Esophagus squamous epithelium (tissue), 5 donors: ENCODE data around the gene ZNG1A. TPM values are rescaled to one million over a fixed set of nuclear protein-coding genes. Genes with fewer than 3 reads are reported as not detected.
"Not testable (repeated sequence)": the region's sequence is repeated elsewhere in the genome, so short reads cannot be mapped to it uniquely, and the experiment has no call there.

Experiments used
- DNase-seq: peaks from one replicate; lab custom pipeline; 2025; lab: John Stamatoyannopoulos, UW
- H3K27ac ChIP-seq, 4 donors: fragments of 200-600 bp; sonication (generic); one replicate each; pipeline ENCODE4 v1.5.1; 2016 to 2019; ENCODE audit warnings: mild to moderate bottlenecking in 1 of 4
- H3K27me3 ChIP-seq, 4 donors: fragments of 200-600 bp; sonication (generic); 1 replicate in 3 of 4; 2 replicates in 1 of 4; pipeline versions ENCODE4 v1.5.1 to v1.6.0; 2017 to 2021; ENCODE audit warnings: antibody characterized with exemption in 1 of 4
- H3K36me3 ChIP-seq, 3 donors: fragments of 200-600 bp; sonication (generic); one replicate each; pipeline ENCODE4 v1.5.1; 2016 to 2019
- H3K4me1 ChIP-seq, 3 donors: fragments of 200-600 bp; sonication (generic); one replicate each; pipeline ENCODE4 v1.5.1; 2017 to 2019
- H3K4me3 ChIP-seq, 4 donors: fragments of 200-600 bp; sonication (generic); 1 replicate in 3 of 4; 2 replicates in 1 of 4; pipeline ENCODE4 v1.5.1; 2016 to 2019; ENCODE audit warnings: mild to moderate bottlenecking in 2 of 4, moderate library complexity in 1 of 4
- H3K9me3 ChIP-seq, 3 donors: fragments of 200-600 bp; sonication (generic); one replicate each; pipeline ENCODE4 v1.5.1; 2016 to 2019
- POLR2A ChIP-seq, 4 donors: fragments of 450-650 bp; IDR thresholded peaks; one replicate each; pipeline ENCODE4 v1.6.1; 2017; ENCODE audit warnings: antibody characterized with exemption in 4 of 4, mild to moderate bottlenecking in 4 of 4, moderate library complexity in 3 of 4
- WGBS, 2 donors: methylation state at CpG; one replicate each; pipeline ENCODE4 v1.1.5; 2018; 5-methylcytosine and 5-hydroxymethylcytosine counted together
- intact Hi-C: fragments of 100-400 bp; cut with DNase I; formaldehyde crosslinking; loops from one replicate; pipeline ENCODE4 v1.15.0; 2022
- total RNA-seq, 4 donors: library from RNA; depleted of rRNA; stranded (reverse); fragments of >200 nt; gene quantifications; one replicate each; pipeline ENCODE4 v1.1.0, GENCODE V29; 2016
- TF ChIP-seq, protein P1 (sequence below), 6 experiments: fragments of 450-650 bp in 4 of 6; fragments of 200-600 bp in 2 of 6; sonication (generic) in 2 of 6; IDR thresholded peaks; one replicate each; pipeline ENCODE4 v1.5.1; 2016 to 2019; ENCODE audit warnings: antibody characterized with exemption in 6 of 6, mild to moderate bottlenecking in 4 of 6, moderate library complexity in 4 of 6
- donor health status: DM: yes; HTN: yes; CAD: no.

The ZNG1A gene
- 10 to 100 TPM; 20.5 to 74.0 (median 38.8) TPM for total RNA-seq

DNA sequence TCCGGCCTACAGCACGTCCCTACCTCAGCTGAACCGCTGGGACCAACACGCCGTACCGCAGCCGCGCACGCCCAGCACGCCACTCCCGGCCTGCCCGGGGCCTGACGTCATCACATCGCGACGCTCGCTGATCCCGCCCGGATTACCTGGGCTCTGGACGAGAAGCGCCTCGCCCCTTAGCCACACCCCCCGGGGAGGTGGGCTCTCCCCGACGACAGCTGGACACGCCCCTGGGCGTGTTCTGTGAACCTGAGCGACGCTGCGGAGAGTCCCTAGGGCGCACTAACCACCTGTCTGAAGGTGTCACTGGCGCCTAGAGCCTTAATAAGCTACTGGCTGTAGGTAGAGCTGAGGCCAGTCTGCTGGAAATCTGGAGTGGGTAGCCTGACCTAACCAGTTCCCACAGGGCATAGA is at the start of gene ZNG1A:
TSS of gene ZNG1A (minus strand) at position 87 of the 414 bp plus-strand sequence. CDS start 87 bp downstream, outside the sequence.
- Histone ChIP-seq H3K4me3 (peak within 1 kb of the TSS; percentile 30 to 53 (median 40)), H3K27ac (peak within 1 kb of the TSS; percentile 58 to 82 (median 77))
- H3K27me3 ChIP-seq, intact Hi-C loops, H3K36me3 ChIP-seq, H3K9me3 ChIP-seq, DNase-seq, H3K4me1 ChIP-seq: not testable (repeated sequence)
- WGBS, 2 donors = no CpG with 5 or more reads among the region's 32 CpGs

- no peak for TF ChIP-seq POLR2A (IDR thresholded peaks at IDR 0.05)
- TF ChIP-seq, protein P1, sequence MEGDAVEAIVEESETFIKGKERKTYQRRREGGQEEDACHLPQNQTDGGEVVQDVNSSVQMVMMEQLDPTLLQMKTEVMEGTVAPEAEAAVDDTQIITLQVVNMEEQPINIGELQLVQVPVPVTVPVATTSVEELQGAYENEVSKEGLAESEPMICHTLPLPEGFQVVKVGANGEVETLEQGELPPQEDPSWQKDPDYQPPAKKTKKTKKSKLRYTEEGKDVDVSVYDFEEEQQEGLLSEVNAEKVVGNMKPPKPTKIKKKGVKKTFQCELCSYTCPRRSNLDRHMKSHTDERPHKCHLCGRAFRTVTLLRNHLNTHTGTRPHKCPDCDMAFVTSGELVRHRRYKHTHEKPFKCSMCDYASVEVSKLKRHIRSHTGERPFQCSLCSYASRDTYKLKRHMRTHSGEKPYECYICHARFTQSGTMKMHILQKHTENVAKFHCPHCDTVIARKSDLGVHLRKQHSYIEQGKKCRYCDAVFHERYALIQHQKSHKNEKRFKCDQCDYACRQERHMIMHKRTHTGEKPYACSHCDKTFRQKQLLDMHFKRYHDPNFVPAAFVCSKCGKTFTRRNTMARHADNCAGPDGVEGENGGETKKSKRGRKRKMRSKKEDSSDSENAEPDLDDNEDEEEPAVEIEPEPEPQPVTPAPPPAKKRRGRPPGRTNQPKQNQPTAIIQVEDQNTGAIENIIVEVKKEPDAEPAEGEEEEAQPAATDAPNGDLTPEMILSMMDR (IDR thresholded peaks at IDR 0.05) = no peak
- H3K9me3 ChIP-seq = no peaks in the 10 kb centered on the region
- no peaks in the 10 kb centered on the region for H3K27me3 ChIP-seq
- DNase-seq = no peak
- H3K27ac ChIP-seq = no peak overlapping the region
- no peaks in the 10 kb centered on the region for H3K36me3 ChIP-seq
- intact Hi-C loops = no loop called here
- no peak overlapping the region for H3K4me3 ChIP-seq
- 63 to 66% methylated on average over 3 of the region's 3 CpGs for WGBS, 2 donors
- peaks cover under 1 to 28% (median 8%) of the 10 kb centered on the region in 3 donors for H3K4me1 ChIP-seq
Measured at GRCh38 chr9:227860-228259, 49.0 kb upstream of the ZNG1A start.

DNA sequence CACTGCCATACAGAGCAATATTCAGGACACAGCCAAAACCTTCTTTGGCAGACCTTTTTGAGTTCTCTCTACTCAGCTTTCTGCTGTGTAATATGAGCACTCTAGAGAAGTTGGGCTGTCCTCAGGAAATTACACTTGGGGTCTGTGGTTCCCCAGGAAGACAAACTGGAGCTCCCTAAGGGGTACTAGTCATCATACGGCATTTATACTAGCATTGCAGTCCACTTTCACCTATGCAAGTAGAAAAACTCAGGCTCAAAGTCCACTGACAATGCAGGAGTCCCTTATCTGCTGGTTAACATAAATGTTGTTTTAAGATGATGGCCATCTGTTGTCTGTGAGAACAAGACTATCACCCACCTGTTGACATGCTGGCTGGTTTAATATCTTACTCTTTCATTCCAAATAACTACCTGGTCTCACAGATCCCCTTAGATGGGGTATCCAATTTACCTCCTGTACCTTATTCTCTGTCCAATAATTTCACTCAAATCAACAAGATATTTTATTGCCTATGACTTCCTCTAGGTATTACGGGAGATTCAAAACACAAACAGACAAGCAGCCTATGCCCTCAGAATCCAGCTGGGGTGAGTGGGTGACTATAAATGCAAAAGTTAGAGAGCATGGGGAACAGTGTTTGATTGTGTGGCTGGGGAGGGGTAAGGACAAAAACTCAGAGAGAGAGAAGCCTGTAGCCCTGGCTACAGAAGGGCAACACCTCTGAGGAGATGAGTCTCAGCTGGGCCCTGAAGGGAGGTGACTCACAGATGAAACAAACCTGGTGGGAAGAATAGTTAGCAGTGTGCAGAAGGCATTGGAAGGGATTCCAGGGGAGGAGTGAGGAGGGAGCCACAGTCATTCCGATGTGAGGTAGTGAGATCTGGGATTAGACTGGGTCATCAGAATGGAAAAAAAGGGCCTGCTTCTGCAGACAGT is 46.0 kb upstream of the ZNG1A start:
- intact Hi-C loops = no loop called here
- H3K9me3 ChIP-seq = no peaks in the 10 kb centered on the region
- 41 to 66% methylated on average over 3 of the region's 3 CpGs for WGBS, 2 donors
- TF ChIP-seq, protein P1 (IDR thresholded peaks at IDR 0.05) = no peak
- H3K36me3 ChIP-seq = no peaks in the 10 kb centered on the region
- peak overlapping the region in 1 of 4 donors; percentile 25 for H3K27ac ChIP-seq
- no peak for DNase-seq
- no peak overlapping the region for H3K4me3 ChIP-seq
- peaks cover 3 to 39% (median 8%) of the 10 kb centered on the region in 3 donors for H3K4me1 ChIP-seq
- no peaks in the 10 kb centered on the region for H3K27me3 ChIP-seq

- H3K27me3 ChIP-seq = no peaks in the 10 kb centered on the region
- DNase-seq = no peak
- 60 to 67% methylated on average over 5 of the region's 5 CpGs for WGBS, 2 donors
Measured at GRCh38 chr9:224026-224425, 45.2 kb upstream of the ZNG1A start.

DNA sequence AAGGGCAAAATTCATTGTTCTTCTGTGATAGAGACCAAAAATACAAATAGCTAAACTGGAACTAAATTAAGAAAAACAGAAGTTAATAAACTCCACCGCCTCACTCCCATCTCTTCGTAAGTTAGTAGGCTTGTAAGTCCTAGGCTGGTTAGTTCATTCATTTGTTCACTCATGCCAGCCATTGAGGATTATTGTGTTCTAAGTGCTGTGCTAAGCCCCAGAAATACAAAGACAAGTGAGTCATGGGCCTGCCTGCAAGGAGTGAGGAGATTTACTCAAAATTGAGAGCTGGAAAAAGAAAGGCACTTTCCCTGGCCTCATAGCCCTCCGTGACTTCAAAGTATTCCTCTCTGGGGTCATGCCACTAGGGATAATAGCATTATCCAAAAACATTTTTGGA is 44.3 kb upstream of the ZNG1A start:
- intact Hi-C loops = no loop called here
- H3K27ac ChIP-seq = peak overlapping the region in 2 of 4 donors; percentile 9 to 42
- H3K4me1 ChIP-seq = peaks cover 3 to 39% (median 8%) of the 10 kb centered on the region in 3 donors
- no peak for DNase-seq
- H3K27me3 ChIP-seq = no peaks in the 10 kb centered on the region
- H3K4me3 ChIP-seq = no peak overlapping the region
- H3K9me3 ChIP-seq = no peaks in the 10 kb centered on the region
- 61 to 64% methylated on average over 3 of the region's 3 CpGs for WGBS, 2 donors
- no peak for TF ChIP-seq POLR2A (IDR thresholded peaks at IDR 0.05)
- TF ChIP-seq, protein P1 (IDR thresholded peaks at IDR 0.05) = no peak
- no peaks in the 10 kb centered on the region for H3K36me3 ChIP-seq

More at GRCh38 chr9:224026-224425, 45.2 kb upstream of the ZNG1A start:
- TF ChIP-seq POLR2A (IDR thresholded peaks at IDR 0.05) = no peak
- TF ChIP-seq, protein P1 (IDR thresholded peaks at IDR 0.05) = no peak
- intact Hi-C loops = no loop called here
- no peaks in the 10 kb centered on the region for H3K9me3 ChIP-seq
- H3K4me3 ChIP-seq = no peak overlapping the region
- peak overlapping the region in 1 of 4 donors; percentile 25 for H3K27ac ChIP-seq
- peaks cover 3 to 39% (median 8%) of the 10 kb centered on the region in 3 donors for H3K4me1 ChIP-seq
- H3K36me3 ChIP-seq = no peaks in the 10 kb centered on the region
